ENCODE results near the gene ILDR1.

ILDR1 gene

DNA sequence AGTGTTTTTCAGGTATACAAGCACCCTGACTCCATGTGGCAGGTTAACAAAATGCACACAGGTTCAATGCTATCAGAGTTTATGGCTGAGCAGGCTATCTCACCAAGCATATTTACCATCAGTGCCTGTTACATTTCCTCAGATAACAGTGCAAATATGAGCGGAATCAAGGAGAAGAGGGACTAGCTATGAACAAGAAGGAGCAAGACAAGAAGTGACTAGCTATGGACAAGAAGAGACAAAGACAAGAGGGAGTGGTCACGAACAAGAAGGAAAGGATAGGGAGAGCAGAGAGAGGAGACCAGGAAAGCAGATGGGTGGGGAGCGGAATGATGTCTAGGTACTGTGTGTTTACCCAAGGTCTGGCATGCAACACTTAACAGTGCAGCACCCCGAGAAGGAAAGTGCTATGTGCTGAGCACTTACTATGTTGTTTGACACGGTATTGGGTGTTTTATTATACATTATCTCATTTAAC is 8.6 kb downstream of the ILDR1 start:
- no peak for DNase-seq

GRCh38 chr3:122012821-122013220 is 9.2 kb downstream of the ILDR1 start:
- DNase-seq: no peak

- DNase-seq: no peak
Measured at GRCh38 chr3:122011396-122011795, 10.7 kb downstream of the ILDR1 start.

- no peak for DNase-seq
Measured at GRCh38 chr3:122010506-122010905, 11.5 kb downstream of the ILDR1 start.

GRCh38 chr3:122008166-122008565 is 13.9 kb downstream of the ILDR1 start:
- no peak for DNase-seq

GRCh38 chr3:122006267-122006666 is 15.8 kb downstream of the ILDR1 start:
- DNase-seq: no peak

- peak; percentile 55 for DNase-seq
Measured at GRCh38 chr3:122004991-122005565, 17.0 kb downstream of the ILDR1 start.

GRCh38 chr3:122004107-122004506 is 17.9 kb downstream of the ILDR1 start:
- no peak for DNase-seq

GRCh38 chr3:122003606-122004005 is 18.4 kb downstream of the ILDR1 start:
- no peak for DNase-seq

DNA sequence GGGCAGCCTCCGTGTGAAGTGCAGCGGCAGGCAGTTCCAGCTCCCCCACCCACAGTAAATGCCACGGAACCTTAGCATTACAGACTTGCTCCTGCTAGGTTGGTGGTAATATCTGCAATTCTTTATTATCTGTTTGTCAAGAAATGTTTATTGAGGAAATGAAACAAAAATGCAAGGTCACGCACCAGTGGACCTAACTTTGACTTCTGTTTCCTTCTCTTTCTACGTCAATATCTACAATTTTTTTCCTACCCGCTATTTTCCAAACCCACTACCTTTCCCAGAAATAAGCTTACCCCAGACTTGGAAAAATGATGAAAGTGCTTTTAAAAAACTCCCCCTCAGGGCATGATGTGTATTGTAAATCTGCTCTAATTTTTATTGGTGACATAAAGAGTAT is 18.9 kb downstream of the ILDR1 start:
- DNase-seq: peak; percentile 44

DNA sequence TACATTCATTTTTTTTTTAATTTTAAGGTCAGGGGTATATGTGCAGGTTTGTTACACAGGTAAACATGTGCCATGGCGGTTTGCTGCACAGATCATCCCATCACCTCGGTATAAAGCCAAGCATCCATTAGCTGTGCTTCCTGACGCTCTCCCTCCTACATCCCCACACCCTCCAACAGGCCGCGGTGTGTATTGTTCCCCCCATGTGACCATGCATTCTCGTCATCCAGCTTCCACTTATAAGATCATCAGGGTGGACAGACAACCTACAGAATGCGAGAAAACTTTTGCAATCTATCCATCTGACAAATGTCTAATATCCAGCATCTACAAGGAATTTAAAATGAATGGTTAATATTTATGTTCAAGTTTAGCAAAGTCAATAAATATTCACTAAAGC is 19.4 kb downstream of the ILDR1 start:
- no peak for DNase-seq

- DNase-seq: no peak
Measured at GRCh38 chr3:122001892-122002291, 20.2 kb downstream of the ILDR1 start.

- no peak for DNase-seq
Measured at GRCh38 chr3:122000936-122001605, 21.0 kb downstream of the ILDR1 start.

GRCh38 chr3:121999931-122000330 is 22.1 kb downstream of the ILDR1 start:
- no peak for DNase-seq

DNA sequence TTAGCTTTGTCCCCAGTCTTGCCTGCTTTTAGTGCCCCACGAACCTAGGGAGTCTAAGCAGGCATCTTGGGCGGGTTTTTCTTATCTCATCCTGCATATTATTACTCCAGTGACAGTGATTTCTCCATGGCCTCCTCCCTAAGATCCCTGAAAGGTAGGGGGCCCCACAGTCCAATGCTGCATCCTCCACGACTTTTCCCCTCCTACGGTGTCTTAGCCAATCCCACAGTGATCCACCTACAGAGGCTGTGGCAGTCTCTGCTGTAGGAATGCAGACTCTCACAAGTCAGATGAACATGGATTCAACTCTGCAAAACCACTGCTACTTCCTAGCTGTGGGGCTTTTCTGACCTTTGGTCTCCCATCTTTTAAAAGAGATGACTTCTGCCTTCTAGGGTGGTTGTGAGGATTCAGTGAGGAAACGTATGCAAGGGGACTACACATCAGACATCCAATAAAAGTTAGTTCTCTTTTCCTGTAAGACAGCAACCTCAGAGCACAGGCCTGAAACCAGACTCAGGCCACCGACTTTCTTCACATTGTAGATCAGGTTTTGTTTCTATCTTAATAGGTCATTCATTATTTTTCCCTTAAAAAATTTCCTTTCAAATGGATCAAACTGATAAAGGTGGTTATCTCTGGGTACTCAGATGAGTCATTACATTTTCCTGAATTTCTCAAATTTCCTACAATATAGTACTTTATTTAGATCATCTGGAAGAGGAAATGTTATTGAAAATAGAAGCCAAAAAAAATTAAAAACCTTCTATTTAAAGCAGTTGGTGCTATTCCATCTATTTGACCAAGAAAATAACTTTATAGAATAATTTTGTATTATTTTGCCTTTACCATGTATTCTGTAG is 23.2 kb downstream of the ILDR1 start:
- peak; percentile 32 for DNase-seq

DNA sequence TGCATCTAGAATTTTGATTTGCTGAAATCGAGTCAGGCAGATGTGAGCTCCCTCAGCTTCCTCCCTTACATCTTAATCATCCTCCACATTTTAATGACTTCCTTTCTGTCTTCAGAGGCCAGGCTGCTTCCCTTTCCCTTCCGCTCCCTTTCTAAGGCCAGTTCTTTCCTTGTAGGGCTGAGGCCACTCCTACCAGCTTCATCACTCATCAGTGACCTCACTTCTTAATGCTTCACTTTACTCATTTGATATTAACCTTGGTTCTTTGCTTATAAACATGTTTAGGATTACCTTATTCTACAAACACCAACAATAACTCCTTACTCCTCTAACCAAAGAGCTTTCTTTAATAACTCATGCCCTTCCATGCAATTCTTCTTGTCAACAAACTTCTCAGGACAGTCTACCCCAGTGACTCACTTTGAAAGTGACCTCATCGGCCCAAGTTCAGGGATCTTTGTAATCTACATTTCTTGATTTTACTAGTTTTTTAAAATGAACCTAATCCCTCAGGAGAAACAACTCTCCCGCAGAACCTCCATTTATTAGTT is 23.9 kb downstream of the ILDR1 start:
- DNase-seq: peak; percentile 56

DNA sequence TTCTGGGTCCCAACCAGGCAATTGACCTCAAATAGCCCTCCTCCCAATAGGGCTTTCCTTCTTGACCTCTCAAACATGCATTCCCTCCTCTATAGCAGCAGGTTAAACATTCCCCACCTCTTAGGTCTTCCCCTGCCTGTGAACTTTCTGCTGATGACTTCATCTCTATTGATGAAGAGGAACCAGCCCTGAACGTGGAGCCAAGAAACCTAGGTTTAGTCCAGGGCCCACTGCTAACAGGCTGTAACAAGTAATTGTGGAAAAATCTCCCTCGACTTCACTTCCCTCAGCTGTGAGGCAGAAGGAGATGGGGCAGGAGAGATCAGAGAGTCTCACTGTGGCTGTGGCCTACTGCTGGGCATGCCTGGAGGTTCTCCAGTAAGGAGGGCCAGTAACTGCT is 24.7 kb downstream of the ILDR1 start:
- DNase-seq: no peak

DNA sequence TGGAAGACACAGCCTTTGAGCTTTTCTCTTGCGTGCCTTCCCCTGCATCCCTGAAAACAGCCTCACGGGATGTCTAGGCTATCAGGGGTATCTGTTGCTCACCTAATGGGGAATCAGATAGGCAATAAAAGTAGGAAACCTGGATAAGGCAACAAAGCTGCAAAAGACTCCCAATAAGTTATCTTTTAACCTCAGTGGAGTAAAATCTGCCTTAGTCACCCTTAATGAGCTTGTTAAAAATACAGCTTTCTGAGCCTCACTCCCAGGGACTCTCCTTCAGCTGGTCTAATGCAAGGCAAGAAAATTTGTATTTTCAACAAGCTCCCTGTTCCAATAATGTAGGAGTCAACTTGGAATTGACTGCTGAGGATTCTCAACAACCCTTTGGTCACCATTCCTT is 25.6 kb downstream of the ILDR1 start:
- DNase-seq: no peak

DNA sequence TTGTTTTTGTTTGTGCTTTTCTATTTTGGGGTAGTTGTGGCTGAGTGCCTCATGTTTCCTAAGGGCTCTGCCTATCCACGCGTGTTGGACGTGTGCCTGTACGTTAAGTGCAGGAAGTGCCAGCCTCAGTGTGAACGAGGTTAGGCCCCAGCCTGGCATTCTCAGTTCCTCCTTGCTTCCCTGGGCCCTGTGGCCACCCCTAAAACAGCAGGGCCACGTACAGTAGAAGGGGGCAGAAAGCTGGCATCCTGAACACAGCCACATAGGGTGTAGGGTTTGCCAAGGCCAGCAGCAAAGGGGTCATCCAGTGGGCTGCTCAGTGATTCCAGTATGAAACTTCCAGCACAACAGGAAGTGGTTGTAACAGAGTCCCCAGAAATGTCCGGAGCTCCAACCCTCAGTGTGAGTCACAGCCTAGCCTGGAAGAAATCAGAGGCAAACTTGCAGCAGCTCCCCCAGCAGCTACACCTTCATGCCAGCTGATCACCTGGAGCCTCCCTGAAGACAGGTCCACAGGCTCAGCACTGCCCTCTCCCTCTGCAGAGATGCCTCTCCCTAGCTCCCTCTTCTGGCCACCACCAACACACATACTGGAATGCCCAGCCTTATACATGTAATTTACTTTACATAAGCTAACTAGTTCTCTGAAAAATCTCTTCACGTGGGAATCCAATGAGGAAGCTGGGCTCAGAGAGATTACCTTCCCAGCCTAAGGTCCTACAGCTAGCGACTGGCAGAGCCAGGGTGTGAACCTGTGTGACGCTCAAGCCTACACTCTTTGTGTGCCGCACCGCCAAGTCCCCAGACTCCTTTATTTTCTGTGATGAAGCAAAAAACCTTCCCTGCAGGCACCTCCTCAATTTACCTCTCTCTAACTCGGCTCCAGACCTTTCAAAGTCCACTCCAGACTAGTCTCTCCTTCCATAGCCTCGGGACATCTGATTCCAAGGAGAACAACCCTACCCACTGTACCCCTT is 26.6 kb downstream of the ILDR1 start:
- DNase-seq: peak; percentile 64

GRCh38 chr3:121994551-121994950 is 27.5 kb downstream of the ILDR1 start:
- DNase-seq: no peak

- DNase-seq: no peak
Measured at GRCh38 chr3:121992601-121993560, 29.2 kb downstream of the ILDR1 start.

Data from CD4-positive, alpha-beta T cell treated with Interferon gamma for 1 hour (primary cell).